GM21825 (cell line): ENCODE measurements around the gene DNAJC30.
"Not testable (repeated sequence)": the region's sequence is repeated elsewhere in the genome, so short reads cannot be mapped to it uniquely, and the experiment has no call there.

ENCODE experiments used
- ATAC-seq: cut with Tn5 transposase; IDR thresholded peaks from one replicate; pipeline ENCODE4 v1.9.1; 2021; ENCODE audit warnings: mild to moderate bottlenecking, moderate library complexity; ENCODE audit not compliant: unreplicated experiment

Gene DNAJC30

DNA sequence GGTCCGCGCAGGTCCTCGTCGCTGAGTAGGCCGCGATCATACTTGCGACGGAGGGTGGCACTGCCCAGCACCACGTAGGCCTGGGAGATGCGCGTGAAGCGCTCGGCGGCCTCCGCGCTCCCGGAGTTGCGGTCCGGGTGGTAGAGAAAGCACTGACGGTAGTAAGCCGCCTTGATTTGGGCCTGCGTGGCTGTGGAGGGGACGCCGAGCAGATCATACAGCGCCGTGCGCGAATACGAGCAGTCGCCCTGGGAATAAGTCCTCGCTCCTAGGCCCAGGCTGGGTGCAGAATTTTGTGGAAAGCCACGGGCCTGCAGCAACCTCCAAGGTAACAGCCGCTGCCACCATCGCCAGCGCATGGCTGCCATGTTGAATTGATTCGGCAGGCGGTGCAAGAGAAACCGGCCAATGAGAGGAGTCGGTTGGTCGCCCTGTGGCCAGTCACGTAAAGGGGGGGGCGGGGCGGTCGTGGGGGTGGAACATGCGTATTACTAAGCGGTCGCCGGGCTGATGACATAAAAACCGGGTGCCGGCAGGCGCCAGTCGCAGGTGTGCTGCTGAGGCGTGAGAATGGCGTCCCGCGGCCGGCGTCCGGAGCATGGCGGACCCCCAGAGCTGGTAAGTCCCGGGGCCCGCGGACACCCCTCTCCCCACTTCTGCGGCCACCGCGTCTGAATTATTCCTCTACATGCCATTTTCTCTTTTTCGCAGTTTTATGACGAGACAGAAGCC is at the start of gene DNAJC30, which contains the start of gene BUD23:
Gene DNAJC30 (minus strand): TSS at position 398 of the 732 bp plus-strand sequence. CDS start 30 bp downstream, at position 368.
Gene BUD23 (plus strand): TSS at position 542 of the 732 bp plus-strand sequence. CDS start 29 bp downstream, at position 571.
- peak; percentile 82 for ATAC-seq

DNA sequence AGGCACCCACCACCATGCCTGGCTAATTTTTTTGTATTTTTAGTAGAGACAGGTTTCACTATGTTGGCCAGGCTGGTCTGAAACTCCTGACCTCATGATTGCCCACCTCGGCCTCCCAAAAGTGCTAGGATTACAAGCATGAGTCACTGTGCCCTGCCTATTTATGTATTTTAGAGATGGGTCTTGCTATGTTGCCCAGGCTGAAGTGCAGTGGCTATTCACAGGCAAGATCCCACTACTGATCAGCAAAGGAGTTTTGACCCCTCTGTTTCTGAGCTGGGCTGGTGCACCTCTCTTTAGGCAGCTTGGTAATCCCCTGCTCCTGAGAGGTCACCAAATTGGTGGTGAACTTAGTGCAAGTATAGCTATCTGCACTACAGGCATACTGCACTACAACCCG is 49.1 kb upstream of the DNAJC30 start:
- ATAC-seq: no peak

DNA sequence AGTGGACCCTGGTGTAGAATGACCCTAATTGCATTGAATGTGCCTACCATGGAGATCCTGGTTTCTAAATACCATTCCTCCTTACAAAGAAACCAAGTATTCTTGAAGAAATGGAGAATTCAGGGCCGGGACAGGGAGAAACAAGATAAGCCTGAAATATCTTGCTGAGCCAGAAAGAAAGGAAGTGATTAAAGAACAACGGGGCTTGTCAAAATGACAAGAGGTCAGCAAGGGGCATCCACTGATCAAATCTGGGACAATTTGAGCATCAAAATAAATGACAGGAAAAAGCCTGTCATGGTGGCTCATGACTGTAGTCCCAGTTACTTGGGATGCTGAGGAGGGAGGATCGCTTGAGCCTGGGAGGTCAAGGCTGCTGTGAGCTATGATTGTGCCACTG is 47.2 kb upstream of the DNAJC30 start:
- ATAC-seq: no peak

DNA sequence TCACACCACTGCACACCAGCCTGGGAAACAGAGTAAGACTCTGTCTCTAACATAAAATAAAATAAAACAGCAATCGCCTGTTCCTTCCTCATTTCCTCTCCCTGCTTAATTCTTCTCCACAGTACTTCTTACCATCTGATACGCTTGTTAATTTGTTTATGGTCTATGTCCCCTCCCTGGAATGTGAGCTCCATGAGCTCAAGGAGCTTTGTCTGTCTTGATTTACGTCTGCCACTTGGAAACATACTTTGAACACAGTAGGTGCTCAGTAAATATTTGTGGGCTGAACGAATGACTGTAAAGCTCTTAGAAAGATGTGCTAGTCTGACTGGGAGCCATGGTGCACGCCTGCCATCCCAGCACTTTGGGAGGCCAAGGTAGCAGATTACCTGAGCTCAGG is 45.3 kb upstream of the DNAJC30 start:
- ATAC-seq: no peak

DNA sequence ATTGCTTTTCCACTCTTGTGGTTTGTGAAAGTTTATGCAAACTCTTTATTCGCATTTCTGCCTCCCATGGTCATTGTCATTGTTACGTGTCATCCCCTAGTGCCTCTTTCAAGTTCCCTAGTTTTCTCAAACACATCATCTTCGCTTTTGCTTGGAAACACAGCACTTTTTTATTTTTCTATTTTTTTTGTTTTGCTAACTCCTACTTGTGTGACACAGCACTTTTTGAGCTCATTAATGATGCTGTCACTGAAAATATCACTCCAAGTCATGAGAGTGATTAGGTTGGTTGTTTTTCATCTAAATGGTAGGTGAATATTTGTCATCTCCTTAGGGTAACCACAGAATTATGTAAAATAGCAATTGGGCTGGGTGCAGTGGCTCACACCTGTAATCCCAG is 44.7 kb upstream of the DNAJC30 start:
- no peak for ATAC-seq

DNA sequence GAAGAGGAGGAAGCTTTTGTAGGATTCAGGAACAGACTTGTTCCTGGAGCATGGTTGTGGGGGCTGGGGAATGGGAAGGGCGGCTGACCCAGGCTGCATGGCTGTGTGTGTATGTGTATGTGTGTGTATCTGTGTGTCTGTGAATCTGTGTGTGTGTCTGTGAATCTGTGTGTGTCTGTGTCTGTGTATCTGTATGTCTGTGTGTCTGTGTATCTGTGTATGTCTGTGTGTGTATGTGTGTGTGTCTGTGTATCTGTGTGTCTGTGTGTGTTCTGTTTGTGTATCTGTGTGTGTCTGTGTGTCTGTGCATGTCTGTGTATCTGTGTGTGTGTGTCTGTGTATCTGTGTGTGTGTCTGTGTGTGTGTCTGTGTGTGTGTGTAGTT is 42.8 kb upstream of the DNAJC30 start:
- ATAC-seq: no peak

DNA sequence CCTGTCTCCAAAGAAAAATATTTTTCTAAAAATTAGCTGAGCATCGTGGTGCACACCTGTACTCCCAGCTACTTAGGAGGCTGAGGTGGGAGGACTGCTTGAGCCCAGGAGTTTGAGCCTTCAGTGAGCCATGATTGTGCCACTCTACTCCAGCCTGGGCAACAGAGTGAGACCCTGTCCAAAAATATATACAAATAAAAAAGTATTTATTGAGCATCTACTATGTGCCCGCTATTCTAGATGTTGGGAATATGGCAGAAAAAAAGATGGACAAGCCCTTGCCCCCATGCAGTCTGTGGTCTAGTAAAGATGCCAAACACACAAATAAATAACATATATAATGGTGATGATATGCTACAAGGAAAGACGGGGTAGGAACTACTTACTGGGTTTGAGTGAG is 40.6 kb upstream of the DNAJC30 start:
- ATAC-seq: no peak

DNA sequence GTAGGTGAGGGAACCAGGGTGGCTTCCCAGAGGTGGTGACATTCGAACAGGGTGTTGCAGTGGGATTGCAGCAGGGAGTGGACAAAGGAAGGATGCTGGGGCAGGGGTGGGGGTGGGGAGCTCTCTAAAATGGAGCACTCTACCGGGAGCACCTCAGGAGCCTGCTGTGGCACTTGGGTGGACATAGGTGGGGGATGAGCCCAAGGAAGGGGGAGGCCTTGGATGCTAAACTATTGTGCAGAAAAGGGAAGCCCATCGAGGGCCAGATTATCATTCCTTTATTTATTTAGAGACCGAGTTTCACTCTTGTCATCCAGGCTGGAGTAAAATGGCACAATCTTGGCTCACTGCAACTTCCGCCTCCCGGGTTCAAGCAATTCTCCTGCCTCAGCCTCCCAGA is 39.5 kb upstream of the DNAJC30 start:
- ATAC-seq: no peak

DNA sequence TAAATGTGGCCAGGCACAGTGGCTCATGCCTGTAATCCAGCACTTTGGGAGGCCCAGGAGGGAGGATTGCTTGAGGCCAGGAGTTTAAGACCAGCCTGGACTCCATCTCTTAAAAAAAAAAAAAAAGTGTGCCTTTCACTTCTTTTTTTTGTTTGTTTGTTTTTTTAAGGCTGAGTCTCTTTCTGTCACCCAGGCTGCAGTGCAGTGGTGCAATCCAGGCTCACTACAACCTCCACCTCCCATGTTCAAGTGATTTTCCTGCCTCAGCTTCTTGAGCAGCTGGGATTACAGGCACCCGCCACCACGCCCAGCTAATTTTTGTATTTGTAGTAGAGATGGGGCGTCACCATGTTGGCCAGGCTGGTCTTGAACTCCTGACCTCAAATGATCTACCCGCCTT is 38.9 kb upstream of the DNAJC30 start:
- not testable (repeated sequence) for ATAC-seq

DNA sequence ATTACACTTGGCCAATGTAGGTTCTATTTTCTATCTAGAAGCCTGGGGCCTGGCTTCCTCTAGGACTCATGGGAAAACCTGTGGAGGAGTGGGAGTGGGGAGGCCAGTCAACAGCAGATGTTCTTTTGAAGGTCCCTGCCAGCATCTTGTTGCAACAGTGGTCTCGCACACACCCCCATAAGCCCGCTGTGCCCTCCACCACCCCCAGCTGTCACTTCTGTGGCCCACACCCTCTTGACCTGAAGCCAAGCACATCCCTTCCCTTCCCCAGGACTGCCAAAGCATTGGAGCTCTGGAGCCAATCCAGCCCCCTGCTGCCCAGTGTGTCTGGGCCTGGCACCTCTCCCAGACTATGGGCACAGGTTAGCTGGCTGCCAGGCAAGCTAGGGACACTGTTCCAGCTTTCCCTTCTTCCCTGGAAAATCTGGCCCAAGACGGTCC is 38.1 kb upstream of the DNAJC30 start:
- no peak for ATAC-seq

DNA sequence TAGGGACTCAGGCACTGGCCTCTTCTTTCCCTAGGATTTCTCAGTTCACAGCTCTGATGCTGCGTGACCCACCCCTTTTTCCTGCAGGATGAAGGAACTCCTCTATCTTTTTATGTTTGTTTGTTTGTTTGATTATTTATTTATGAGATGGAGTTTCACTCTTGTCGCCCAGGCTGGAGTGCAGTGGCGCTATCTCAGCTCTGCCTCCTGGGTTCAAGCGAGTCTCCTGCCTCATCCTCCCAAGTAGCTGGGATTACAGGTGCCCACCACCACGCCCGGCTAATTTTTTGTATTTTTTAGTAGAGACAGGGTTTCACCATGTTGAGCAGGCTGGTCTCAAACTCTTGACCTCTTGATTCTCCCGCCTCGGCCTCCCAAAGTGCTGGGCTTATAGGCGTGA is 37.2 kb upstream of the DNAJC30 start:
- ATAC-seq: not testable (repeated sequence)

DNA sequence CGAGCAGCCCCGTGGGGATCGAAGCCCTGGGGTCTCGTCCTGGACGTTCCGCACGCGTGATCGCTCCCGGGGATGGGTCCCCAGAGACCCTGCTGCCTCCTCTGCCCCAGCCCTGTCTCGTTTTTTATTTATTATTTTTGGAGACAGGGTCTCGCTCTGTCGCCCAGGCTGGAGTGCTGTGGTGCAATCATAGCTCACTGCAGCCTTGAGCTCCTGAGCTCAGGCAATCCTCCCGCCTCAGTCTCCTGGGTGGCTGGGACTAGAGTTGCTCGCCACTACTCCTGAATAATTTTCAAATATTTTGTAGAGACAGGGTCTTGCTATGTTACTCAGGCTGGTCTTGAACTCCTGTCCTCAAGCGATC is 36.5 kb upstream of the DNAJC30 start:
- no peak for ATAC-seq

DNA sequence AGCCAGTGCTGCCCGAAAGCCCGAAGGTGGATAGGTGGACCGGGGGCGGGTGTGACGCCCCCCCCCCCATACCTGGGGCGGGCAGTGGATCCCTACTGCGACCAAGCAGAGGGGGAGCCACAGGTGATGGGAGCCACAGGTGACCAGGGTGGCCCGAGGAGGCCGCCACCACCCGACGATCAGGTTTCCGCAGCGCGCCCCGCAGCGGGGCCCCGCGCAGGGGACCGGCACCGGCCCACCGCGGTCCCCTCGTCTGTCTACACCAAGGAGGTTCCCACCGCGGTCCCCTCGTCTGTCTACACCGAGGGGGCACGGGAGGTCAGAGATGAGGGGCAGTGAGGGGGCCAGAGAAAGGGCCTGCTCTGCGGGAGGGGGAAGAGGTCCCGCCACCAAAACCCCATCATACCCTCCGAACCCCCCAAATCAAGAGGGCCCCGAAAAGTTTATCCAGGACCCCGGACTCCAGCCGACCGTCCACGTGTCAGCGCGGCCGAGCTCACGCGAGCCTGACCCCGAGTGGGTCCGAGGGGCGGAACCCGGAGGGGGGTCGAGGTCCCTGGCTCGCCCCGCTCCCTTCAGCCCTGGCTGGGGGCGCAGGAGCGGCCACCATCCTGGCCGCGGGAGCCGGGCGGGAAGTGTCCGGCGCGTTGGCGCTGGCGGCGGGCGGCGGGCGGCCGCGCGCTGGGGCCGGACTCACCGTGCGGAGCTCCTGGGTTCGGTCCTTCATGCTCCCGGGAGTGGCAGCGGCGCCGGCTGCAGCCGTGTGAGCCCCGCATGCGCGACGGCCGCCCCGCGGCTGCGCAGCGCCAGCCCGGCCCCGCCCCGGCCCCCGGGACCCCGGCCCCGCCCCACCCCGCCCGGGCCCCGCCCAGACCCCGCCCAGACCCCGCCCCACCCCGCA is 35.9 kb upstream of the DNAJC30 start, which contains the start of gene STX1A:
Gene STX1A (minus strand): TSS at position 765 of the 901 bp plus-strand sequence. CDS start 38 bp downstream, at position 727.
- peak; percentile 62 for ATAC-seq

DNA sequence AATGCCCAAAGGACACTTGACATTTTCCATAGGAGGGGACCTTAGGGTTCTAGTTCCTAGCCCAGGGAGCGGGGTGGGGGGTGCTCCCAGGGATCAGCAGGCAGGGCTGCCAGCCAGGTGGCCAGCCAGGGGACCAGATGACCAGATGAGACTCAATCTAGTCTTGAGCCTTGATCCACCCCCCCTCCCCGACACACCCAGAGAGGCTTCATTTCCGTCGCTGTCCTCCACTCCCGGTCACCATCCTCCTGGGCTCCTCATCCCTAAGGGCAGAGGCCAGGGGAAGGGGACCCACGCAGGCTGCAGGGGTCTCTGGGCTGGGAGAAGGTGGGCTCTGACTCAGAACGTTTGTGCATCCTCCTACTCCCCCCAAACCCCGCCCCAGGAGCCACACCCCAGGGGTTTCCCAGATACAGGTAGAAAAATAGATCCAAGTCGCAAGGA is 35.2 kb upstream of the DNAJC30 start:
- no peak for ATAC-seq

DNA sequence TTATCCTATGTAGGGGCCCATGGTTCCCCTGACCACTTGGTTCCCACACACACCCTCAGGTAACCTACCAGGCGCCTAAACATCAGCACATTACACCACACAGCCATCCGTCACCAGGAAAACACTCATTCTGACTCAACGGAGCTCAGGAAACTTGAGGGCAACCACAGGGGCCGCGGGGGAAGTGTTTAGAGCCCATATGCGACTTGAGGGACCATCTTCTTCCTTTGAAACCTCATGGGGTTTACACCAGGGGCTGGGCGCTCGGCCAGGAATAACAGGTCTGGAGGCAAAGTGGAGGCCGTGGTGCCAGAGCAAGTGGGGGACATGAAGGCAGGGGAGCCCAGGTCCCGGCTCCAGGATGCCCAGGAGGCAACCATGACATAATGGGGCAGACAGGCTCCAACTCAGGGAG is 34.7 kb upstream of the DNAJC30 start:
- peak; percentile 44 for ATAC-seq

DNA sequence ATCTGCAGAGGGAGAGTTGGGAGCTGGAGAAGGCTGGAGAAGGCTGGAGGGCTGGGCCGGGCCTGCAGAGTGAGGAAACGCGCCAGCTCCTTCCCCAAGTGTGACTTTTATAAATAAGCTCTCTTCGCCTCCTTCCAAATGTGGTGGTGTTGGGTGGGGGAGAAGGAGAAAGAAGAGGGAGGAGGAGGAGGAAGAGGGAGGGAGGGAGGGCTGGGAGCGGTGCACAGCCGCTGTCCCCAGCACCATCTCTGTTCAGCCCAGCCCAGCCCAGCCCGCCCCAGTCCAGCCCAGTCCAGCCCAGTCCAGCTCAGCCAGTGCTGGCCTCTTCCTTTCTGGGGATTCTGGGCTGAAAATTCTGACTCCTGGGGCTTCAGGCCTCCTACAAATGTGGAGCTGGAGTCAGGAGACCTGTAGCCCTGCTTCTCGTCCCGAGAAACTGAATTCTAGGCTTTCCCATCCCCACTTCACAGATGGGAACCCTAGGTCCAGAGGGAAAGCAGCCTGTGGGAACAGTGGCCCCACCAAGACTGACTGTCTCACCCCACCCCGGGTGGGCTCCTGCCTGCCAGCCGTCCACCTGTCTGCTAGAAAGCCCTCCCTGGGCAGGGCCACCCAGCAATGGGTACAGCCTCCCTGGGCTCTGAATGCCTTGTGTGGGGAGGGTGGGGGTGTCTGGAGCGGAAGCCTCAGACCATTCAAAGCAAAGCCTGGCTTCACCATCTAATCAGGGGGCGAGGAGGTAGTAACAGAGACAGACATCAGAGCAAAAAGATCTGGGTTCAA is 34.0 kb upstream of the DNAJC30 start:
- no peak for ATAC-seq

DNA sequence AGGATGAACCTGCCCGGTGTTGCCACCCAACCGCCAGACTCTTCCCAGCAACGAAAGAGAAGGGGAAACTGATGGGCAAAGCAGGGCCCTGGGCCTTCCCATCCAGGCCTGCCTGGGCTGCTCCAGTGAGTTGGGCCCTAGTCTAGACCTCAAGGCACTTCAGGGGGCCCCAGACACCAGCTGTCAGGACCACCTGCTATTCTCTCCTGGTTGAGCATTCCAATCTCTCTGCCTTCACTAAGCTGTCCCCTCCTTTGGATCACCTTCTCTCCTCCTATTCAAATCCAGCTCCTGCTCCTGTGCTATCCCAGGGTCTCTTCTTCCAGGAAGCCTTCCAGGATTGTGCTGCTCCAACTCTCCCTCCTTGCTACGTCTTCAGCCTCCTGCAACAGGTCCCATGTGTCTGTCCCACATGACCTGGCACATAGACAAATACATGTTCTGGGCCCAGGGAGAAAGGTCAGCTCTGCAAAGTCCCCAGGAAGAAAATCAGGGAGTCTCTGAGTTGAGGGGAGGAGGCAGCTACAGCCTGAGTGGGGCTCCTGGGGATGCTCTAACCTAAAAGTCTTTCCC is 33.2 kb upstream of the DNAJC30 start:
- no peak for ATAC-seq

DNA sequence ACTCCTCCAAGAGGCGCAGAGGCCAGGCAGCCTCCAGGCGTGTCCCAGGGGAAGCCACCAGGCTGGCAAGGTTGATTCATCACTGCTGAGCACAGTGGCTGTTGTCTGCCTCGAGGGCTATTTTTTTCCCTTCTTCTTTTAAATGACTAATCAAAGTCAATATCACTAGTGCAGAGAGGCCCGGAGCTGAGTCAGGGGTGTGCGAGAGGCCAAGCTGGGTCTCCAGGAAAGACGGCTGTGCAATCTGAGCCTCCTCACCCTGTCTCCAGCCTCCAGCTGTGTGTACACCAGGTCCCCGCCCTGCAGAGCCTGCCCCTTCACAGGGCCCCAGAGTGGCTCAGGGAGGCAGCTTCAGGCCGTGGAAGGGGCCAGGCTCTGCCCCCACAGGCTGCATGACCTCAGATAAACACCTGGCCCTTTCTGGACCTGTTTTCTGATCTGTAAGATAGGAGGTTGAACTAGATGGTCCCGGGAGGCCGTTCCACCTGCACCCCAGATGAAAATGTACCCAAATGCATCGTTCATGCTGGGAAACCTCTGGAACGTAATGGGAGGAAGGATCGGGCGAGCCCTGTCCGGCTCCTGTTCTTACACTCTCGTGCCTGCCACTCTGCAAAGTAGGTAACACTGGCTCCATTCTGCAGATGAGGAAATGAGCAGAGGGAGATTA is 32.5 kb upstream of the DNAJC30 start:
- ATAC-seq: no peak

DNA sequence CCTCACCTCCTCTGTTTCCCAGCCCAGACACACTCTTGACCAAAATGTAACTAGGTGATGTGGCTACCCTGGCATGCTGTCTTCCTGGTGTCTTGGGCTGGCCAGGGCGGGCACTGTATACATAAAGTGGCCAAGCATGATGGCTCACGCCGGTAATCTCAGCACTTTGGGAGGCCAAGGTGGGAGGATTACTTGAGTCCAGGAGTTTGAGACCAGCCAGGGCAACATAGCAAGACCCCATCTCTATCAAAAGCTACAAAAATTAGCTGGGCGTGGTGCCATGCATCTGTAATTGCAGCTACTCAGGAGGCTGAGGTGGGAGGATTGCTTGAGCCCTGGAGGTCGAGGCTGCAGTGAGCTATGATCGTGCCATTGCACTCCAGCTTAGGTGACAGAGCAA is 30.1 kb upstream of the DNAJC30 start:
- not testable (repeated sequence) for ATAC-seq

DNA sequence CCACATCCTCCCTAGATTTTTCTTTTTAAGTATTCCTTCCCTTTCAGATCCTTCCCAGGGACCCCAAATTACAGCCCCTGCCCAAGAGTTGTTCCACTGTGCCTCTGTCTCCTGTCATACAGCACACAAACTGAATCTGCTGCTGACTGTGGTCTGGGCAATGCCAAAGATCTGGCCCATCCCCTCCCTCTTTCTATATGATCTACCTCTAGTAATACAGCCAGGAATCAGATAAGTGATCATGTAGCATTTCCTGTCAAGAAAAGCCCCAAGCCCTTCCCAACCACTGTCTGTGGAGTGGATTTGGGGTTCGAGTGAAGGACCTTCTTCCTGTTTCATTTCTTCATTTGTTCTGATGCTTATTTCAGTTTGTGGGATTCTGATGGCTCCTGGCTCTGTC is 29.5 kb upstream of the DNAJC30 start:
- ATAC-seq: no peak
